WTC11 (cell line): ENCODE measurements around the gene MCCC1. TPM values are rescaled to one million over a fixed set of nuclear protein-coding genes. Genes with fewer than 3 reads are reported as not detected.

Experiments
- ATAC-seq: fragments of 200-7000 bp; cut with Tn5 transposase; 2 replicates; pipeline ENCODE4 v1.10.0; 2021; ENCODE audit warnings: mild to moderate bottlenecking, moderate library complexity
- CTCF ChIA-PET: fragments of 300-600 bp; sonication (Branson Sonifier 250); formaldehyde crosslinking; loops from one replicate; lab custom pipeline; 2021; ENCODE audit warnings: antibody characterized with exemption; lab: Charles Lee
- POLR2A ChIA-PET: fragments of 350-600 bp; sonication (Branson Sonifier 250); formaldehyde crosslinking; loops from one replicate; lab custom pipeline; 2021; ENCODE audit warnings: antibody characterized with exemption; lab: Charles Lee
- DNase-seq: peaks from one replicate; pipeline ENCODE4 v3.0.0; 2021; ENCODE audit warnings: low spot score
- H3K27ac Mint-ChIP-seq: 2 replicates; pipeline ENCODE4 v1.8.0; 2021; ENCODE audit warnings: mixed read lengths
- H3K27me3 Mint-ChIP-seq: 2 replicates; pipeline ENCODE4 v1.8.0; 2021; ENCODE audit warnings: low read depth, mild to moderate bottlenecking, moderate library complexity, mixed read lengths
- H3K36me3 Mint-ChIP-seq: 2 replicates; pipeline ENCODE4 v1.8.0; 2021; ENCODE audit warnings: mixed read lengths
- H3K4me1 Mint-ChIP-seq: 2 replicates; pipeline ENCODE4 v1.8.0; 2022; ENCODE audit warnings: mixed read lengths
- H3K4me3 Mint-ChIP-seq: 2 replicates; pipeline ENCODE4 v1.8.0; 2021; ENCODE audit warnings: mild to moderate bottlenecking, moderate library complexity, mixed read lengths
- H3K9me3 Mint-ChIP-seq: 2 replicates; pipeline ENCODE4 v1.8.0; 2021; ENCODE audit warnings: mixed read lengths
- CBFB ChIP-seq: sonication (generic); formaldehyde crosslinking; IDR thresholded peaks from 2 replicates; pipeline ENCODE4 v1.8.1; 2022; ENCODE audit warnings: mild to moderate bottlenecking, low read depth, missing genetic modification reagents
- FOXP1 ChIP-seq: sonication (generic); formaldehyde crosslinking; IDR thresholded peaks from 2 replicates; pipeline ENCODE4 v1.8.0; 2022; ENCODE audit warnings: missing genetic modification reagents, mild to moderate bottlenecking, moderate library complexity, borderline replicate concordance
- IRF2 ChIP-seq: sonication (generic); formaldehyde crosslinking; IDR thresholded peaks from 2 replicates; pipeline ENCODE4 v1.8.0; 2022; ENCODE audit warnings: low read depth, missing genetic modification reagents, borderline replicate concordance
- JAZF1 ChIP-seq: fragments of 250-450 bp; sonication (Bioruptor Pico); IDR thresholded peaks from 2 replicates; pipeline ENCODE4 v1.9.0; 2021; ENCODE audit warnings: moderate library complexity, mild to moderate bottlenecking, inconsistent platforms
- JUN ChIP-seq: sonication (generic); formaldehyde crosslinking; IDR thresholded peaks from 2 replicates; pipeline ENCODE4 v1.8.0; 2023; ENCODE audit warnings: mild to moderate bottlenecking, missing genetic modification reagents
- MYBL2 ChIP-seq: sonication (generic); formaldehyde crosslinking; IDR thresholded peaks from 2 replicates; pipeline ENCODE4 v1.8.1; 2023; ENCODE audit warnings: mild to moderate bottlenecking, moderate library complexity, missing genetic modification reagents
- NFATC4 ChIP-seq: fragments of 250-450 bp; sonication (Bioruptor Pico); IDR thresholded peaks from 2 replicates; pipeline ENCODE4 v1.9.0; 2021; ENCODE audit warnings: mild to moderate bottlenecking
- NFYB ChIP-seq: sonication (generic); formaldehyde crosslinking; conservative IDR thresholded peaks from 2 replicates; pipeline ENCODE4 v1.8.0; 2022; ENCODE audit warnings: low read depth, missing genetic modification reagents
- RELA ChIP-seq: sonication (generic); formaldehyde crosslinking; IDR thresholded peaks from 2 replicates; pipeline ENCODE4 v1.8.1; 2022; ENCODE audit warnings: missing genetic modification reagents, mild to moderate bottlenecking, borderline replicate concordance
- SOX15 ChIP-seq: fragments of 250-450 bp; sonication (Bioruptor Pico); IDR thresholded peaks from 2 replicates; pipeline ENCODE4 v1.9.0; 2021; ENCODE audit warnings: mild to moderate bottlenecking
- SP1 ChIP-seq: sonication (generic); formaldehyde crosslinking; conservative IDR thresholded peaks from 2 replicates; pipeline ENCODE4 v1.8.1; 2022; ENCODE audit warnings: missing genetic modification reagents
- TEAD1 ChIP-seq: sonication (generic); formaldehyde crosslinking; IDR thresholded peaks from 2 replicates; pipeline ENCODE4 v1.8.0; 2022; ENCODE audit warnings: mild to moderate bottlenecking, missing genetic modification reagents
- TP53 ChIP-seq: sonication (generic); formaldehyde crosslinking; IDR thresholded peaks from 2 replicates; pipeline ENCODE4 v1.8.1; 2023; ENCODE audit warnings: mild to moderate bottlenecking, missing genetic modification reagents
- ZNF138 ChIP-seq: sonication (generic); formaldehyde crosslinking; conservative IDR thresholded peaks from 2 replicates; pipeline ENCODE4 v1.8.1; 2022; ENCODE audit warnings: mild to moderate bottlenecking, moderate library complexity, missing genetic modification reagents
- ZNF219 ChIP-seq: sonication (generic); formaldehyde crosslinking; IDR thresholded peaks from 2 replicates; pipeline ENCODE4 v1.8.0; 2023; ENCODE audit warnings: missing genetic modification reagents, mild to moderate bottlenecking, borderline replicate concordance
- ZNF263 ChIP-seq: sonication (generic); formaldehyde crosslinking; IDR thresholded peaks from 2 replicates; pipeline ENCODE4 v1.8.1; 2022; ENCODE audit warnings: low read depth, mild to moderate bottlenecking, moderate library complexity, missing genetic modification reagents
- ZNF396 ChIP-seq: fragments of 250-450 bp; sonication (Bioruptor Pico); IDR thresholded peaks from 2 replicates; pipeline ENCODE4 v1.8.0; 2021; ENCODE audit warnings: mild to moderate bottlenecking, moderate library complexity, borderline replicate concordance
- ZNF416 ChIP-seq: fragments of 250-450 bp; sonication (Bioruptor Pico); IDR thresholded peaks from 2 replicates; pipeline ENCODE4 v1.9.0; 2021; ENCODE audit warnings: mild to moderate bottlenecking, inconsistent platforms
- ZNF423 ChIP-seq: fragments of 250-450 bp; sonication (Bioruptor Pico); IDR thresholded peaks from 2 replicates; pipeline ENCODE4 v2.1.2; 2022; ENCODE audit warnings: mild to moderate bottlenecking, moderate library complexity
- total RNA-seq: library from RNA; stranded (reverse); gene quantifications from 3 replicates; pipeline ENCODE4 v1.2.3, GENCODE V29; 2021
- TF ChIP-seq, protein P1 (sequence below): sonication (generic); formaldehyde crosslinking; IDR thresholded peaks from 2 replicates; pipeline ENCODE4 v1.8.1; 2022; ENCODE audit warnings: low read depth, mild to moderate bottlenecking, moderate library complexity, missing genetic modification reagents, borderline replicate concordance
- TF ChIP-seq, protein P2 (sequence below): sonication (generic); formaldehyde crosslinking; IDR thresholded peaks from 2 replicates; pipeline ENCODE4 v1.8.0; 2022; ENCODE audit warnings: mild to moderate bottlenecking, missing genetic modification reagents
- TF ChIP-seq, protein P3 (sequence below): sonication (generic); formaldehyde crosslinking; IDR thresholded peaks from 2 replicates; pipeline ENCODE4 v1.8.0; 2022; ENCODE audit warnings: mild to moderate bottlenecking, missing genetic modification reagents

Gene MCCC1
- total RNA-seq, 1 experiment from 2014 or later = 19.5 TPM

DNA sequence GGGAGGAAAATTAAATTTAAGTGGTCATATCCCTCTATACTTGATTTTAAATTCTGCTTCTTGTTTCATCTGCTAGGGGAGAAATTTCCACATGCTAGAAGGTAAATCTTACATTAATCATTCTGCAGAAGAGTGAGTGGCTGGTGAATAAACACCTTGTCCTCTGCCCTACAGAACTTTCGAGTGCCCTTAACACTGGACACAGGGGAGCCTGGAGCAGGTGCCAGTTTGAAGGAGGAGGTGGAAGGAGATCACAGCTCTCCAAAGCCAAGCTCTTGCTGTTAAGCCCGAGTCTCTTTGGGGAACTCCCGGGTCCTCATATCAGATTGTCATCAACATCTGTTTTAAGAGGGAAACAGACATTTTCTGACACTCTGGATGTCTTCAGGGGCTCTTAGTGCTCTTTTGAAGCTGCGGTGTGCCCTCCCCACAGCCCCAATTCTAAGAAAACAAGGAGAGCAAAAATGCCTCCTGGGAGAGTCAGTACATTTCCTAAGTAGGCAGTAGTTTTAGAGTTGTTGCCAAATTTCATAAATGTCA, 32.0 kb upstream of the MCCC1 start:
- Mint-ChIP-seq H3K27ac (no peak overlapping the region), H3K4me1 (peaks cover 12% of the 10 kb centered on the region), H3K4me3 (no peak overlapping the region), H3K27me3 (peaks cover 3% of the 10 kb centered on the region; the same call in 1 of the 2 replicates), H3K36me3 (peaks cover 19% of the 10 kb centered on the region), H3K9me3 (peaks cover 23% of the 10 kb centered on the region)
- no peak for TF ChIP-seq CBFB (CRISPR knock-in tag)
- TF ChIP-seq JAZF1 = no peak
- TF ChIP-seq ZNF416 (CRISPR knock-in tag) = no peak
- TF ChIP-seq, protein P1, sequence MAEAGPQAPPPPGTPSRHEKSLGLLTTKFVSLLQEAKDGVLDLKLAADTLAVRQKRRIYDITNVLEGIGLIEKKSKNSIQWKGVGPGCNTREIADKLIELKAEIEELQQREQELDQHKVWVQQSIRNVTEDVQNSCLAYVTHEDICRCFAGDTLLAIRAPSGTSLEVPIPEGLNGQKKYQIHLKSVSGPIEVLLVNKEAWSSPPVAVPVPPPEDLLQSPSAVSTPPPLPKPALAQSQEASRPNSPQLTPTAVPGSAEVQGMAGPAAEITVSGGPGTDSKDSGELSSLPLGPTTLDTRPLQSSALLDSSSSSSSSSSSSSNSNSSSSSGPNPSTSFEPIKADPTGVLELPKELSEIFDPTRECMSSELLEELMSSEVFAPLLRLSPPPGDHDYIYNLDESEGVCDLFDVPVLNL = no peak
- TF ChIP-seq TP53 (CRISPR knock-in tag) = no peak
- no peak for TF ChIP-seq ZNF138 (CRISPR knock-in tag)
- TF ChIP-seq NFYB = no peak
- no peak for TF ChIP-seq FOXP1 (CRISPR knock-in tag)
- TF ChIP-seq, protein P2, sequence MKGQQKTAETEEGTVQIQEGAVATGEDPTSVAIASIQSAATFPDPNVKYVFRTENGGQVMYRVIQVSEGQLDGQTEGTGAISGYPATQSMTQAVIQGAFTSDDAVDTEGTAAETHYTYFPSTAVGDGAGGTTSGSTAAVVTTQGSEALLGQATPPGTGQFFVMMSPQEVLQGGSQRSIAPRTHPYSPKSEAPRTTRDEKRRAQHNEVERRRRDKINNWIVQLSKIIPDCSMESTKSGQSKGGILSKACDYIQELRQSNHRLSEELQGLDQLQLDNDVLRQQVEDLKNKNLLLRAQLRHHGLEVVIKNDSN (CRISPR knock-in tag) = no peak
- no peak for TF ChIP-seq ZNF219
- TF ChIP-seq SOX15 = no peak
- TF ChIP-seq JUN (CRISPR knock-in tag) = no peak
- TF ChIP-seq, protein P3, sequence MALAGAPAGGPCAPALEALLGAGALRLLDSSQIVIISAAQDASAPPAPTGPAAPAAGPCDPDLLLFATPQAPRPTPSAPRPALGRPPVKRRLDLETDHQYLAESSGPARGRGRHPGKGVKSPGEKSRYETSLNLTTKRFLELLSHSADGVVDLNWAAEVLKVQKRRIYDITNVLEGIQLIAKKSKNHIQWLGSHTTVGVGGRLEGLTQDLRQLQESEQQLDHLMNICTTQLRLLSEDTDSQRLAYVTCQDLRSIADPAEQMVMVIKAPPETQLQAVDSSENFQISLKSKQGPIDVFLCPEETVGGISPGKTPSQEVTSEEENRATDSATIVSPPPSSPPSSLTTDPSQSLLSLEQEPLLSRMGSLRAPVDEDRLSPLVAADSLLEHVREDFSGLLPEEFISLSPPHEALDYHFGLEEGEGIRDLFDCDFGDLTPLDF = no peak
- TF ChIP-seq IRF2 = no peak
- TF ChIP-seq SP1 (CRISPR knock-in tag) = no peak
- TF ChIP-seq NFATC4 (CRISPR knock-in tag) = no peak
- TF ChIP-seq ZNF263 (CRISPR knock-in tag) = no peak
- TF ChIP-seq RELA = no peak
- DNase-seq (no peak), ATAC-seq (no peak)
- POLR2A ChIA-PET = no interaction called here
- CTCF ChIA-PET = no interaction called here

DNA sequence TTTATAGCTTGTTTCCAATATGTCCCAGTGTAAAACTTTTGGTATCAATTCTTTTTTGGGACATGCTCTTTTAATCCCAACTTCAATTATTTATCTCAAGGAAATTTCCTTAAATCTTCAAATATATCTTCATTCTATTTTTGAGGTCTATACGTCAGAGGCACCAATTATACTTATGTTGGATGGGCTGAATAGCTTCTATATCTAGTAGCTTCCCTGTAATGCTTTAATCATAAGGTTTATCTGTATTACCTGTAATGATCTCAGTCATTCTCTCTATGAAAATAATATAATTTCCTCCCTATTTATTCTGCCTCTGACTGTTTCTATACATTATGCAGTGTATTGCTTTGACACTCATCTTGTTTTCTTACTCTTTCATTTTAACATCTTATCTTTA, 29.9 kb upstream of the MCCC1 start:
- H3K4me1 Mint-ChIP-seq = peaks cover 12% of the 10 kb centered on the region
- ATAC-seq (no peak), DNase-seq (no peak)
- H3K36me3 Mint-ChIP-seq = peaks cover 19% of the 10 kb centered on the region
- TF ChIP-seq FOXP1 (CRISPR knock-in tag) (no peak), TEAD1 (no peak), SP1 (CRISPR knock-in tag) (no peak), ZNF263 (CRISPR knock-in tag) (no peak), ZNF423 (CRISPR knock-in tag) (no peak), MYBL2 (CRISPR knock-in tag) (no peak), ZNF396 (CRISPR knock-in tag) (no peak)
- no peak overlapping the region for H3K4me3 Mint-ChIP-seq
- ChIA-PET POLR2A (no interaction called here), CTCF (no interaction called here)
- H3K27me3 Mint-ChIP-seq = peaks cover 3% of the 10 kb centered on the region; the same call in 1 of the 2 replicates
- H3K27ac Mint-ChIP-seq = no peak overlapping the region
- peaks cover 23% of the 10 kb centered on the region for H3K9me3 Mint-ChIP-seq

DNA sequence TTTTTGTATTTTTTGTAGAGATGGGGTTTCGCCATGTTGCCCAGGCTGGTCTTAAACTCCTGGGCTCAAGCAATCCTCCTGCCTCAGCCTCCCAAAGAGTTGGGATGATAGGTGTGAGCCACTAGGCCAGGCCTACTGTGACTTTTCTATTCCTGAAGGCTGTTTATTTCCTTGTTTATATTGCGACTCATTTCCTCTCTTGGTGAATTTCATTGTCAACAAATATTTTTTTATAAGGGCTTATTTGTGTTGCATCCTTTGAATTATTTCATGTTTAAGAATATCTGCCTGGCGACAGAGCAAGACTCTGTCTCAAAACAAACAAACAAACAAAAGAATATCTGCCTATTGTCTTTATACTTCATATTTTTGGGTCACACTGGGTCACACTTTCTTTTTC, 29.4 kb upstream of the MCCC1 start:
- peaks cover 3% of the 10 kb centered on the region; the same call in 1 of the 2 replicates for H3K27me3 Mint-ChIP-seq

More for the DNA sequence above, 29.4 kb upstream of the MCCC1 start:
- Mint-ChIP-seq H3K27ac (no peak overlapping the region), H3K4me1 (peaks cover 10% of the 10 kb centered on the region), H3K36me3 (peaks cover 19% of the 10 kb centered on the region), H3K9me3 (peaks cover 23% of the 10 kb centered on the region), H3K4me3 (no peak overlapping the region)
- ChIA-PET CTCF (no interaction called here), POLR2A (no interaction called here)
- DNase-seq (no peak), ATAC-seq (no peak)
- no peak for TF ChIP-seq ZNF416 (CRISPR knock-in tag)
